DLD1 (cell line): ENCODE data around the gene OSCP1.

Experiments used
- in situ Hi-C: cut with HindIII; loops from 2 replicates; pipeline ENCODE4 v1.10.0; 2017; ENCODE audit warnings: low sequenced_read_pairs

The OSCP1 gene

DNA sequence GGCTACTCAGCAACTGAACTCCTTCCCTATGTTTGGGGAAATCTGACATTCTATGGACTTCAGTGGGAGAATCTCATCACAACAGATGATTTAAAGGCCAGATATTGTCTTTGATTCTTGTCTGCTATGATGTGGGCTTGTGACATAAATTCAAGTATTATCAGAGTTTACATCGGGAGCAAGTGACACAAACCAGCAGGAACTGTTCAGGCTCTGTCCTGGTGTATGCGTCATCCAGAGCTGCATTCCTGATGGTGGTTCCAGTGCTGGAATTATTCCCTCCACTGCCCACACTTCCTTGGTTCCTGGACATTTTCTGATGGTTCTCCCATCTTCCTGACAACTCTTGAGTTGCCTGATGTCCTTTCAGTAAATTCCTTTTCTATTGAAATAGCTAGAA lies 41.8 kb downstream of the OSCP1 start:
- in situ Hi-C loops = no loop called here

DNA sequence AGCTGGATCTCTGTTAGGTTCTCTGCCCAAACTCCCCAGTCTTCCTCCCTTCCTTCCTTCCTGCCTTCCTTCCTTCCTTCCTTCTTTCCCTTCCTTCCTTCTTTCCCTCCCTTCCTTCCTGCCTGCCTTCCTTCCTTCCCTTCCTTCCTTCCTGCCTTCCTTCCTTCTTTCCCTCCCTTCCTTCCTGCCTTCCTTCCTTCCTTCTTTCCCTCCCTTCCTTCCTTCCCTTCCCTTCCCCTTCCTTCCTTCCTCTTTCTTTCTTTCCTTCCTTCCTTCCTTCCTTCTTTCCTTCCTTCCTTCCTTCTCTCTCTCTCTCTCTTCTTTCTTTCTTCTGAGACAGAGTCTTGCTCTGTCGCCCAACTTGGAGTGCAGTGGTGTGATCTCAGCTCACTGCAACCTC lies 43.8 kb downstream of the OSCP1 start:
- in situ Hi-C loops = no loop called here

DNA sequence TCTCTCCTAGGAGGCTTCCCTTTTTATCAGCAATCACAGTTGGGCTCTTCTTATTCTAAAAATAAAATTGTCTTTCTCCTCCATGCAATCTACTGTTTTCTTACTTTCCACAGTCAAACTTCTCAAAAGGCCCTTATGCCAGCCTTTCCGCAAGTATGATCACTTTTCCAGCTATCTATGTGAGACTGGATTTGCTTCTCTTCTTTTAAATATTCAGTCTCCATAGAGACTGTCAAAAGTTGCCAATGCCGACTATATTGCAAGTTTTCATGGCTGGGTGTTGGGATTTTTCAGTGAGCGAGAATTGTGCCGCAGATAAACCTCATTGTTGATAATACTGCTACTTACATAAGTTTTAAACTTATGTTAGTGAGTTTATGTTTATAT lies 47.8 kb downstream of the OSCP1 start:
- in situ Hi-C loops = no loop called here

DNA sequence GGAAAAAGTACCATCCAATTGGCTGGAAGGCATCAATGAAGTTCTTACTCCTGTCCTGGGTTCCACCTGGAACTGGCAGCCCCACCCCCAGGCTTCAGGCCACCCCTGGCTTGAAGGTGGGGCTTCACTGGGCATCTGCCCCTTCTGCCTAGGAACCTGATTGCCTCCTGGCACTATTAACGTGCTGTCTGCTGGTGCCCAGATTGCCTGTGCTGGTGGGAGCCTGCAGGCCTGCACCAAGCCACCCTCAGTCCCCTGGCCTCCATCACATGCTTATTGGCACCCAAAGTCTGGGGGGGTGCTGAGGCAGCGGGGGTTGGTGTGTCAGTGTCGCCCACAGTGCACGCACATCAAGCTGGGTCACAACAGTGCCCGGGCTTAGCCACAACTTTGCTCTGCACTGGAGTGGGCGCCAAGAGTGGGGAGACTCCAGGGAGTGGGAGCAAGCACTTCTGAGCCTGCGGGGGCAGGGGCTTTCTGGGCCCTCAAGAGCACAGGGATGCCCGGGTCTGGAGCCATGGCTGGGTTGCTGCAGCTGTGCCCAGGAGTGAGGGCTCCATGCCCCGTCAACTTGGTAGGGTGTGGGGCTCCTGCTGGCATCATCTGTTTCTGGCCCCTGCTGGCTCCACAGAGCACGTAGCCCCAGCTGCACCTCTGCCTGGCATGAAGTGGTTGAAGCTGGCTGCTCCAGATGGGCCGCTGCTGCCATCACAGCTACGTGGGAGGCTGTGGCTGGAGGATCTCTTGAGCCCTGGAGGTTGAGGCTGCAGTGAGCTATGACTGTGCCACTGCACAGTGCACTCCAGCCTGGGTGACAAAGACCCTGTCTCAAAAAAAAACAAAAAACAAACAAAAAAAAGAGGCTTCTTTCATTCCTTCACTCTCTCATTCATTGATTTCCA lies 48.4 kb downstream of the OSCP1 start:
- in situ Hi-C loops = no loop called here

DNA sequence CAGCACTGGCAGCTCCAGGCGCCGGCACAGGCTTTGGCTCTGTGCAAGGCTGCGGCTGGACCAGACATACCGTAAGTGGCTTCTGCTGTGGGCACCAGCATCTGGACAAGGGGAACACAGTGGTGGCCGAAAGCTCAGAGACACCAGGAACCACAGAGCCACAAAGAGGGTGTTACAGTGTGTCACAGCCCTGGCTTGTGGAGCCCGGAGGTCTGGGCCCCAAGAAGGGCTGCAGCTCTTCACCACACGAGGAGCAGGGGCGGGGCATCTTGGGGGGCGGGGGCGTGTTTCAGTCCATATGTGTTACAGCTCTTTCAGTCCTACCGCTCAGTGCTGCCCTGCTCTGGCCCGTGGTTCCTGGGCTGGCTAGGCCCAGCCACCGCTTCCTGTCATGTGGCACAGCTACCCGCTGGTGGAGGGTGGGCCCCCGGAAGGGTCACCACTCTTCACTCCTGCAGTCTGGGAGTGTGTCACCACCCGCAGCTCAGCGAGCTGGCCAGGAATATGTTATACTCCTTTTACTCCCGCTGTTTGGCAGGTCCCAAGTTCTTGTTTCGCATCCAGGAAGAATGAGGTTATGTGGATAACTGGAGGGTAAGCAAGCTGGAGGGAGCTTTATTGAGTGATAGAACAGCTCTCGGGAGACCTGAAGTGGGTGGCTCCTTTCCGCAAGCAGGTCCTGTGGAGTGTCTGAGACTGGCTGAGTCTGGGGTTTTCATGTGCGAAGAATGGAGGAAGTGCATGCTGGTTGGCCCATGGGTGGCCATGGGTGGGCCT lies 49.2 kb downstream of the OSCP1 start:
- in situ Hi-C loops = no loop called here

DNA sequence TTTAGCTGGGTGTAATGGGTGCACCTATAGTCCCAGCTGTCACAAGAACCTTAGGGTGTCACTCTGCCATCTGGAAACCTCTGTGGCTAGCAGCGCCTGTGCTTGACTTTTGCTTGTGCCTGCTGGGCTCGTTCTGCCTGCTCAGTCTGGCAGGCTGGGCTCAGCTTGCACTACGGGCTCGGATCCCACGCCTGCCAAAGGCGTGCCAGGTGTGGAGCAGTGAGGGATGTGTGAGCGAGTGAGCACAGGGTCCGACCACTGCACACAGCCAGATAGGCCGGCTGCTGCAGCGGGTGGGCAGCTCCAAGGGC lies 49.8 kb downstream of the OSCP1 start:
- in situ Hi-C loops = no loop called here

DNA sequence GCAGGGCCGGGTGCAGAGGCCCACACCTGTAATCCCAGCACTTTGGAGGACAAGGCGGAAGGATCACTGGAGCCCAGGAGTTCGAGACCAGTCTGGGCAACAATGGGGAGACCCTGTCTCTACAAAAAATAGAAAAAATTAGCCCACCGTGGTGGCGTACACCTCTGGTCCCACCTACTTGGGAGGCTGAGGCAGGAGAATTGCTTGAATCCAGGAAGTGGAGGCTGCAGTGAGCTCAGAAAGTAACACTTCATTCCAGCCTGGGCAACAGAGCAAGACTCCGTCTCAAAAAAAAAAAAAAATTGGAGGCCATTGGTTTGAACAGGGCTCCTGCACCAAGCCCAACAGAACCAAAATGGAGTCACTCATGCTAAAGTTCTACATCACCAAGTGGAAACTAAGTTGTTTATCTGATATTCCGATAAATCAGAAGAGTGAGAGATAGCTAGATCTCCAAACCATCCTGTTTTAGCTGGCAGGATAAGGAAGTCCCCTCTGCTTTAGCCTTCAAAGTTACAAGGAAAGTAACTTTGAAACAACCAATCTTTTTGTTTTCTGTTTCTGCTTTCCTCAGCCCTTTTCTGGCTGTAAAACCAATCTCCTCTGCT lies 51.8 kb downstream of the OSCP1 start:
- in situ Hi-C loops = no loop called here

DNA sequence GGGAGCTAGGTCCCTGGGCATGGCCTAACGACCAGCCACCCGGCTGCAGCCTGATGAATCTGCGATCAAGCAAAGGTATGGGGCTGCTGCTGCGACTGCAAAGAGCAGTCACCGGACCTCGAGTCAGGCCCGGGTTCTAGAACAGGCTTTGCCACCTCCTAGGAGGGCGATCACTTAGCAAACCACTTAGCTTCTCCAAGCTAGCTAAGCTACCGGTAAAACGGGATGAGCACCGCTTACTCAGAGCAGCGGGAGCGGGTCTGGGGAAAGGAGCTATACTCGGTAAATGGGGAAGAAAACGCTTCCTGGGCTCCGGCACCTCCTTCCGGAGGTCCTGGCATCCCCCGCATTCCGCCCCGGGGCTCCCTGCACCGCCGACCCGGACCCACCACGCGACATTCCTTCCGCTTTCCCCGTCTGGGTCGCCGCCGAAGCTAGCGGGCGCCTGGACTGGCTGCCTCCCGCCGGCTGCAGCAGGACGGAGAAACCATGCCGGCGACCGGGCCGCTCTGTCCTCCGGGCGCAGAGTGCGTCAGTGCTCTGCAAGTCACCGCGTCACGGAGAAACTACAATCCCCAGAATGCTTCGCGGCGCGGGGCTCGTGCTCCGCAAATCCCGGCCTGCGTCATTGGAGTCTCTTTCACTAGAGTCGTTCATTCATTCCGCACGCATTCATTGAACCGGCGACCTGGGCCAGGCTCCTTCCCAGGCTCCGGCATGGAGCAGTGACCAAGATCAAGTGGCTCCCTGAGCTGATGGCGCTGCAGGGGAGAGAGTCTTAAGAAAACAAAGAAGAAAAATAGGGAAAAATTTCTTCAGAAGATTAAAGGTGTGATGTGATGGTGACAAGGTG lies 52.6 kb downstream of the OSCP1 start, which contains the start of gene LSM10:
LSM10 (minus strand) TSS at position 531 of the 853 bp plus-strand sequence. CDS start 3,779 bp downstream, outside the sequence.
- in situ Hi-C loops = no loop called here

DNA sequence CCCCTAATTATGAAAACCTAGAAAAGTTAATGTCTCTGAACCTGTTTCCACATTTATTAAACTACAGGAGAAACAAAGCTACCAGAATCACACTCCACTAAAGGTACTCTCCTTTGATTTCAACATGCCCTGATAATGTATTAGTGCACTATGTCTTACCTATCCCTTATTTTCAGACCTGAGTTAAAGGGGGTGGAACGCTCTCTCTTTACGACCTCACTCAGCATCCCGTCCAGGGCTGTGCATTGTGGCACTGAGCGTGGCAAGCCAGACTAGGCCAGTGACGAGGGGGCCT lies 53.2 kb downstream of the OSCP1 start:
- in situ Hi-C loops = no loop called here

DNA sequence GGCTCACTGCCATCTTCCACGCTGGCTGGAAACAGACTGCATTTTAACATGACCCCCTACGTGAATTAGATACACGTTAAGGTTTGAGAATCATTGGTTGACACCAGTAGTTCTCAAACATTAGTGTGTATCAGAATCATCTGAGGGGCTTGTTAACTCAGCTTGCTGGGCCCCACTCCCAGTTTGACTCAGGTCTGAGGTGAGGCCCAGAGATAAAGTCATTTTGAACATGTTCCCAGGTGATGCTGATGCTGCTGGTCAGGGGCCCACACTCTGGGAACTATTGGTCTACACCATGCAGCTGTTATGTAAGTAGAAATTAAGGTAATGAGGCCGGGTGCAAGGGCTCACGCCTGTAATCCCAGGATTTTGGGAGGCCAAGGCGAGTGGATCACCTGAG lies 53.9 kb downstream of the OSCP1 start:
- in situ Hi-C loops = no loop called here

DNA sequence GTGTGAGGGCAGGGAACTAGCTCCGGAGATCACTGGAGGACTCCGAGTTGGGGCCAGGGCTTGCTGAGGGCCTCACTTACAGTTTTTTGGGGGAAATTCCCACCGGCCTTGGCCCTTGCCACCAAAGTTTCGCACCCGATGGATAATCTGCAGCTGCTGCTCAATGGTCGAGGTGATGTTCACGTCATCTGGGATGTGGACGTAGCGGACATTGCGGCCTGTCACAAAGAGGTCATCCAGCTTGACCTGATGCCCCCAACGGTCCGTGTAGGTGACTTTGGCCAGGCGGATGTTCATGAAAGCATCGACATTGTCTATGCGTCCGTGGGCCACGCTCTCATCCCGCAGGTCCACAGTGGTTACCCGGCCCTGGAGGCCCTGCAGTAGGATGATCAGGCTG lies 56.6 kb downstream of the OSCP1 start:
- in situ Hi-C loops = no loop called here

DNA sequence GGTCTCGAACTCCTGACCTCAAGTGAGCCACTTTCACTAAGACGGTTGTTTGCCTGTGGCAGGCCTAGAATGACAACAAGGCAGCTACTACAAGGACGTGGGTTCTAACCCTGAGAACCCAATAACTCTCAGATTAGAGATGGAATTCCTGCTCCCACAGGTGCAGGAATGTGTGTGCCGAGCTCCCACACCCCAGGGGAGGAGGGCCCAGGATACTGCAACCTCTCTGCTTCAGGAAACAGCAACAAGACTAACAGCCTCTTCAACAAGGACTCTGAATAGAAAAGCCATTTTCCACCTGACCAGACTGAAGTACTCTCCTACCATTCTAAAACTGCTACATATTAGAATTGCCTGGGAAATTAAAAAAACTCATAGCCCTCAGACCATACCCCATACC lies 57.4 kb downstream of the OSCP1 start:
- in situ Hi-C loops = no loop called here

DNA sequence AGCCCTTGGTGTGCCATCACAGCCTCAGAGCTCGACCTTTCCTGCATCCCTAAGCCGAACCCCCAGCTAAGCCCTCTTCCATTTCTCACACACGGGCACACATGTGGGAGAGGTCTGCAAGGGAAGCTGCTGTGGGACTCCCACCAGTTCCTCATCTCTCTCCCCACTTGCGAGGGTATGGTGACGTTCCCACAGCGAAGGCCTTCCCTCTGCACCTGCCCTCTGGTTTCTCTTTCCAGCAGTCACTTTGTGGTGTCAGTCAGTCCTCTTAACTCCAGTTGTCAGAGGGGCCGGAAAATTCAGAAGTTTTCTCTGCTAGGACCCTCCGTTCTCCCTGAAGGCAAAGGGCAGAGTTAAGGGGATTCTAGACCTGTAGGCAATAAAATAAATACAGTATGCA lies 59.0 kb downstream of the OSCP1 start:
- in situ Hi-C loops = no loop called here

DNA sequence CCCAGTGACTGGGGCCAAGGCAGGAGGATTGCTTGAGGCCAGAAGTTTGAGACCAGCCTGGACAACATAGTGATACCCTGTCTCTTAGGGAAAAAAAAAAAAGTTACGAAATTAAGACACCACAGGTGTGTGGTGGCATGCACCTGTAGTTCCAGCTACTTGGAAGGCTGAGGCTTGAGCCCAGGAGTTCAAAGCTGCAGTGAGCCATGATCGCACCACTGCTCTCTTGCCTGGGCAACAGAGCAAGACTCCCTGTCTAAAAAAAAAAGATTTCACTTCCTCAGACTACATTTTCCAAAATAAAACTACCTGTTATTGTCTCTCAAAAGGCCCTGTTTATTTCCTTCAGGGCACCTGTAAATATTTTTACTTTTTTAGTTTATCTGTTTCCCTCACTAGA lies 59.8 kb downstream of the OSCP1 start:
- in situ Hi-C loops = no loop called here

DNA sequence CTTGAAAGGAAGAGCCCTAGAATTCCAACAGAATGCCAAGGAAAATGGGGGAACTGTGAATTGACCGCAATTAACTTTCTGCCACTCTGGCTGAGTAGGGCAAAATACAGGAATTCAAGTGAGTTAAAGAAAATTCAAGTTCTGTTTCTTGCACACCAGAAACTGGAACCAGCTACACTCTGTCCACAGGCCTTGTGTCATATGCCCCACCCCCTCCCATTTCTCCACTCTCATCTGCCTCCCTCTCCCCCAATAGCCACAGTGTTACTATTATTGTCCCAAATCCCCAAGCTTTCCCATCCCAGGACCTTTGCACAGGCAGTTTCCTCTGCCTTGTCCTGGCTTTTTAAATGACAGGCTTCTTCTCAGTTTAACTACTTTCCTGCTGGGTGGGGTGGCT lies 60.3 kb downstream of the OSCP1 start:
- in situ Hi-C loops = no loop called here

DNA sequence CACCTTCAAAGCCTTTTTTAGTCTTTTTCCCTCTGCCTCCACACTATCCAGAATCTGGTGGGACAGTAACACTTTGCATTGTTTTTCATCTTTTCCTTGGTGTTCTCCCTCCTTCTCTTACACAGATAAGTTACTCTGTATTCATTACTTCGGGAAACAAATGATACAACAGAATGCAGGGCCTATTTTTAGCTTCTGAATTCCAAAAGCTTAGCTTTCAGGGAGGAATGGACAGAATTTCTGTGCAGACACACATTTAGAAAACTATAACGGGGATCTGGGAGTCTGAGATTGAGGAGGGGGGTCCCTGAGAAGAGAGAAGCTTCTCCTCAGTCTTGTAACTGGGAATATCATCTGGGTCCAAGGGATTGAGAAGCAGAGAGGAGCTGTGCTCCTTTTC lies 61.0 kb downstream of the OSCP1 start:
- in situ Hi-C loops = no loop called here

DNA sequence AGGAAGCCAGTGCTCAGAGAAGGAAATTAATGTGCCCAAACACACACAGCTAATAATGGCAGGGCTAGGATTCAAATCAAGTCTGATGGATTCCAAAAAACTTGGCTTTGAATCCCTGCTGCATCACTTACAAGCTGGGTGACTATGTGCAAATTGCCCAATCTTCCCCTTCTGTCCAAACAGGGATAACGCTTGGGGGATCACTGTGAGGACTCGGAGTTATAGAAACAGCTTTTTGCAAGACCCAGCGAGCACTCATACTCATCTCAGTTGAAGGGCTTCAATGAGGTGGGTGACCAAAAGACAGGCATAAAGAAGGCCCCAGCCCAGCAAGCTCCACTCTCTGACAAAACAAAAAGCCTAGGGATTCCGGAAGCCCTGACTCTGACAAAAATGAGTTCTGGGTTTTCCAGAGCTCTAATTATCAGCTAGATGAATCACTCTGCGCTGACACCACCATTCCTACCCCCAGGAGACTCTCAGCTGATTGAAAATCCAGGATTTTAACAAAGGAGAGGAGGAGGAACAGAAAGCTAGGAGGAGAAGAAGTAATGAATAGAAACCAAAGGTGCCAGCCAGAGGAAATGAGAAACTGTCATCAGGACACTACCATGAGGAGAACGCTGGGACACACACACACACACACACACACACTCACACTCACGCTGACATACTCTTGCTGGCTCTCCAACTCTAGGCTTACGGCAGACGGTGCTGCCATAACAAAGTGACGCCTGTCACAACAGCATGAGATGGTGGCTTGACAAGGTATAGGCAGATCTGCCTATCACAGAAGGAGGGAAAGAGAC lies 62.9 kb downstream of the OSCP1 start:
- in situ Hi-C loops = no loop called here

DNA sequence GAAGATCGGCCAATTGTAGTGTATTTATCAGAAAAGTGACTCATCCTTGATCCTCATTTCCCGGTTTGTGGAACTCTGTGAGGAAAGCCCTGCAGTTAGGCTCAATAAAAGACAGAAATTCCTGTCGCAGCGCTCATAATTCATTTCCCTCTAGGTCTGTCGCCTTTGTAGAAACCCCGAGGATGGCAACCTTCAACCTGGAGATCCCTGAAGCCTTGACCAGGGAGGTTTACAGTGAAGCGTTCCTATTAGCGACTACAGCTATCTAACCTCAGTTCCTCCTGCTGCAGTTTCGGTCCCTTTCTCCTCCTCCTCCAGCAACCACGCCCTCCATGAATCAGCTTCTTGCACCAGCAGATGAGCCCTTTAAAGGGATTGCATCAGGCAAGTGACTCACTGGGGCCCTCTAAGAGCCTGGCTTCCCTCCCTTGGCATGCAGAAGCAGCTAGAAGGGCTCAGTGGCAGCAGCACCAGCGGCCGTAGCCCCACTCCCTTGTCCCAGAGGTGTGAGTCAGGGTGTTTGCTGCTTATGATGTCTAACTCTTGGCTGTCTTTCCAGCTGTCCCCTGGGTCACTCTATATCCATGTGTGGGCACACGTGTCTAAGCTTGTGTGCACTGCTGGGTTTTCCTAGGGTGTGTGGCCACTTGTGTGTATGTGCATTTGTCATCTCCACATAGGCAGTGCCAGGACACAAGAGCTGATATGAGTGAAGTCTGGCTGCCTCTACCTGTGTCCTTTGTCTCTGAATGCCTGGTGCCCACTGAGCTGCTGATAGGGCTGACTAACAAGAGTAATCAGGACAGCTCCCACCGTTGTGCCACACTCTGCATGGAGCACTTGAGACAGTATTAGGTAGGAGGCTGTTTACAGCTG lies 63.7 kb downstream of the OSCP1 start:
- in situ Hi-C loops = no loop called here
